Liver (tissue), 9 donors: ENCODE measurements around the gene RAB34. TPM values are rescaled to one million over a fixed set of nuclear protein-coding genes. Genes with fewer than 3 reads are reported as not detected.

Source experiments
- DNase-seq: peaks from one replicate; pipeline ENCODE4 v3.0.0-alpha.2; 2017; ENCODE audit warnings: low spot score
- H3K27ac ChIP-seq, 2 donors: one replicate each; pipeline ENCODE4 v1.7.0; 2013; ENCODE audit warnings: inconsistent platforms in 2 of 2, low read length in 2 of 2, control low read depth in 1 of 2, low read depth in 1 of 2, mild to moderate bottlenecking in 1 of 2
- H3K27me3 ChIP-seq, 4 donors: one replicate each; pipeline versions ENCODE4 v1.6.1 to v1.7.0; 2013; ENCODE audit warnings: low read length in 3 of 4, inconsistent platforms in 1 of 4, mild to moderate bottlenecking in 1 of 4, moderate library complexity in 1 of 4; ENCODE audit not compliant: control insufficient read depth in 4 of 4, insufficient read depth in 4 of 4
- H3K36me3 ChIP-seq, 4 donors: one replicate each; pipeline versions ENCODE4 v1.6.1 to v1.7.0; 2013; ENCODE audit warnings: low read length in 3 of 4, mild to moderate bottlenecking in 3 of 4, low read depth in 1 of 4, moderate library complexity in 1 of 4; ENCODE audit not compliant: control insufficient read depth in 4 of 4, insufficient read depth in 3 of 4
- H3K4me1 ChIP-seq, 4 donors: one replicate each; pipeline versions ENCODE4 v1.6.1 to v1.7.0; 2013; ENCODE audit warnings: low read length in 3 of 4, mild to moderate bottlenecking in 3 of 4, moderate library complexity in 1 of 4; ENCODE audit not compliant: control insufficient read depth in 4 of 4, insufficient read depth in 4 of 4
- H3K4me3 ChIP-seq, 3 donors: one replicate each; pipeline versions ENCODE4 v1.6.1 to v1.7.0; 2013; ENCODE audit warnings: low read length in 3 of 3, control low read depth in 1 of 3, low read depth in 1 of 3, mild to moderate bottlenecking in 1 of 3
- H3K9ac ChIP-seq, 2 donors: one replicate each; pipeline ENCODE4 v1.7.0; 2013; ENCODE audit warnings: low read length in 2 of 2, mild to moderate bottlenecking in 2 of 2, moderate library complexity in 2 of 2, control low read depth in 1 of 2, low read depth in 1 of 2
- H3K9me3 ChIP-seq, 4 donors: one replicate each; pipeline versions ENCODE4 v1.6.1 to v1.7.0; 2013; ENCODE audit warnings: low read length in 3 of 4; ENCODE audit not compliant: control insufficient read depth in 4 of 4
- ATF3 ChIP-seq: IDR thresholded peaks from 2 replicates; pipeline ENCODE4 v1.6.1; 2016; ENCODE audit warnings: antibody characterized with exemption
- CTCF ChIP-seq: fragments of 150-350 bp; IDR thresholded peaks from 2 replicates; pipeline ENCODE4 v1.5.1; 2017; ENCODE audit warnings: improper control_type of control experiment, low read depth, low read length; ENCODE audit not compliant: missing input control
- EGR1 ChIP-seq, 2 donors: IDR thresholded peaks; 2 replicates each; pipeline ENCODE4 v1.6.1; 2016 to 2018; ENCODE audit warnings: antibody characterized with exemption in 2 of 2, low read depth in 2 of 2
- FOXA1 ChIP-seq: IDR thresholded peaks from 2 replicates; pipeline ENCODE4 v1.6.1; 2016; ENCODE audit warnings: antibody characterized with exemption
- FOXA2 ChIP-seq: IDR thresholded peaks from 2 replicates; pipeline ENCODE4 v1.6.1; 2016; ENCODE audit warnings: antibody characterized with exemption
- GABPA ChIP-seq, 2 donors: IDR thresholded peaks in 1 of 2; conservative IDR thresholded peaks in 1 of 2; 2 replicates each; pipeline ENCODE4 v1.6.1; 2016; ENCODE audit warnings: antibody characterized with exemption in 2 of 2, mild to moderate bottlenecking in 1 of 2, moderate library complexity in 1 of 2
- HNF4A ChIP-seq, 2 donors: conservative IDR thresholded peaks; 2 replicates each; pipeline ENCODE4 v1.6.1; 2016; ENCODE audit warnings: antibody characterized with exemption in 2 of 2, mild to moderate bottlenecking in 2 of 2
- HNF4G ChIP-seq: IDR thresholded peaks from 2 replicates; pipeline ENCODE4 v1.6.1; 2016; ENCODE audit warnings: antibody characterized with exemption
- JUND ChIP-seq, 2 donors: IDR thresholded peaks; 2 replicates each; pipeline ENCODE4 v1.6.1; 2016; ENCODE audit warnings: antibody characterized with exemption in 2 of 2
- RAD21 ChIP-seq, 2 donors: IDR thresholded peaks; 2 replicates each; pipeline ENCODE4 v1.6.1; 2016; ENCODE audit warnings: antibody characterized with exemption in 2 of 2, mild to moderate bottlenecking in 2 of 2
- REST ChIP-seq: IDR thresholded peaks from 2 replicates; pipeline ENCODE4 v1.6.1; 2016; ENCODE audit warnings: antibody characterized with exemption, mild to moderate bottlenecking
- RXRA ChIP-seq, 2 donors: IDR thresholded peaks; 2 replicates each; pipeline ENCODE4 v1.6.1; 2017 to 2018; ENCODE audit warnings: antibody characterized with exemption in 2 of 2, mild to moderate bottlenecking in 1 of 2
- SP1 ChIP-seq: IDR thresholded peaks from 2 replicates; pipeline ENCODE4 v1.6.1; 2018; ENCODE audit warnings: antibody characterized with exemption, mild to moderate bottlenecking
- YY1 ChIP-seq: IDR thresholded peaks from 2 replicates; pipeline ENCODE4 v1.6.1; 2016; ENCODE audit warnings: antibody characterized with exemption, mild to moderate bottlenecking
- whole genome bisulfite sequencing: extraction: QIAGEN DNeasy Blood & Tissue Kit; methylation state at CpG from one replicate; pipeline ENCODE4 v1.1.7; 2013; 5-methylcytosine and 5-hydroxymethylcytosine counted together
- polyA plus RNA-seq, 2 donors: library from polyadenylated mRNA; stranded (reverse) in 1 of 2; unstranded in 1 of 2; fragments of 200-250 nt in 1 of 2; fragments of >200 nt in 1 of 2; fragmentation: Nextera tagmentation in 1 of 2; extraction: Ambion mirVana in 1 of 2; gene quantifications; one replicate each; pipeline versions ENCODE4 v1.2.1 to v1.2.3, GENCODE V29; 2013 to 2015
- total RNA-seq, 2 donors: library from RNA; depleted of rRNA; stranded (reverse); fragments of >200 nt; gene quantifications; one replicate each; pipeline ENCODE4 v1.2.3, GENCODE V29; 2014
- TF ChIP-seq, protein P1 (sequence below): IDR thresholded peaks from 2 replicates; pipeline ENCODE4 v1.6.1; 2016; ENCODE audit warnings: antibody characterized with exemption
- donor health status: healthy.
- donor health status: healthy.
- donor health status: healthy.
- donor health status: healthy.
- donor health status: healthy.

RAB34 gene
- total and polyA plus RNA-seq, 4 donors, result 4.5 to 14.3 (median 7.6) TPM

GRCh38 chr17:28703552-28704218, 14.0 kb downstream of the RAB34 start:
- H3K36me3 ChIP-seq, result peaks cover 17 to 58% (median 38%) of the 10 kb centered on the region in 4 donors

GRCh38 chr17:28702752-28703150, 14.9 kb downstream of the RAB34 start:
- WGBS, result 87% methylated on average over 3 of the region's 3 CpGs
- H3K4me1 ChIP-seq, result peaks cover 4 to 10% (median 10%) of the 10 kb centered on the region in 4 donors
- H3K9ac ChIP-seq, result no peak overlapping the region
- H3K9me3 ChIP-seq, result no peaks in the 10 kb centered on the region
- no peak overlapping the region for H3K27ac ChIP-seq
- peaks cover 17 to 68% (median 41%) of the 10 kb centered on the region in 4 donors for H3K36me3 ChIP-seq
- DNase-seq, result no peak
- no peaks in the 10 kb centered on the region for H3K27me3 ChIP-seq
- no peak overlapping the region for H3K4me3 ChIP-seq
- no peak for TF ChIP-seq CTCF
- TF ChIP-seq, protein P1, sequence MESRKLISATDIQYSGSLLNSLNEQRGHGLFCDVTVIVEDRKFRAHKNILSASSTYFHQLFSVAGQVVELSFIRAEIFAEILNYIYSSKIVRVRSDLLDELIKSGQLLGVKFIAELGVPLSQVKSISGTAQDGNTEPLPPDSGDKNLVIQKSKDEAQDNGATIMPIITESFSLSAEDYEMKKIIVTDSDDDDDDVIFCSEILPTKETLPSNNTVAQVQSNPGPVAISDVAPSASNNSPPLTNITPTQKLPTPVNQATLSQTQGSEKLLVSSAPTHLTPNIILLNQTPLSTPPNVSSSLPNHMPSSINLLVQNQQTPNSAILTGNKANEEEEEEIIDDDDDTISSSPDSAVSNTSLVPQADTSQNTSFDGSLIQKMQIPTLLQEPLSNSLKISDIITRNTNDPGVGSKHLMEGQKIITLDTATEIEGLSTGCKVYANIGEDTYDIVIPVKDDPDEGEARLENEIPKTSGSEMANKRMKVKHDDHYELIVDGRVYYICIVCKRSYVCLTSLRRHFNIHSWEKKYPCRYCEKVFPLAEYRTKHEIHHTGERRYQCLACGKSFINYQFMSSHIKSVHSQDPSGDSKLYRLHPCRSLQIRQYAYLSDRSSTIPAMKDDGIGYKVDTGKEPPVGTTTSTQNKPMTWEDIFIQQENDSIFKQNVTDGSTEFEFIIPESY, result no peak
- TF ChIP-seq SP1, result no peak
- no peak for TF ChIP-seq FOXA2
- TF ChIP-seq YY1, result no peak
- no peak for TF ChIP-seq GABPA (IDR thresholded peaks at IDR 0.05 in 1 of 2, conservative IDR thresholded peaks at IDR 0.05 in 1 of 2)
- no peak for TF ChIP-seq FOXA1
- no peak for TF ChIP-seq JUND (IDR thresholded peaks at IDR 0.05)
- TF ChIP-seq EGR1 (IDR thresholded peaks at IDR 0.05; ENCODE audit: low read depth in 2 of 2), result no peak
- no peak for TF ChIP-seq REST
- no peak for TF ChIP-seq RAD21 (IDR thresholded peaks at IDR 0.05)
- no peak for TF ChIP-seq HNF4G
- no peak for TF ChIP-seq HNF4A (conservative IDR thresholded peaks at IDR 0.05)

More at GRCh38 chr17:28703552-28704218, 14.0 kb downstream of the RAB34 start:
- no peaks in the 10 kb centered on the region for H3K27me3 ChIP-seq
- TF ChIP-seq HNF4A (conservative IDR thresholded peaks at IDR 0.05), result no peak
- no peak for TF ChIP-seq ATF3
- no peak for TF ChIP-seq REST
- TF ChIP-seq EGR1 (IDR thresholded peaks at IDR 0.05; ENCODE audit: low read depth in 2 of 2), result no peak
- TF ChIP-seq SP1, result no peak
- TF ChIP-seq RXRA (IDR thresholded peaks at IDR 0.05), result no peak
- no peak overlapping the region for H3K27ac ChIP-seq
- H3K4me3 ChIP-seq, result no peak overlapping the region
- H3K4me1 ChIP-seq, result peaks cover 0 to under 1% (median under 1%) of the 10 kb centered on the region in 4 donors
- H3K9me3 ChIP-seq, result no peaks in the 10 kb centered on the region
- H3K9ac ChIP-seq, result no peak overlapping the region
- WGBS, result 90% methylated on average over 16 of the region's 16 CpGs
- DNase-seq, result no peak
